Gastrocnemius medialis (tissue), 4 donors: ENCODE measurements around the gene NELFB.

Experiments
- POLR2A ChIP-seq, 2 donors: fragments of 450-650 bp; IDR thresholded peaks; one replicate each; pipeline ENCODE4 v1.6.1; 2017; ENCODE audit warnings: antibody characterized with exemption in 2 of 2, mild to moderate bottlenecking in 2 of 2, moderate library complexity in 2 of 2
- TF ChIP-seq, protein P1 (sequence below), 5 experiments: fragments of 450-650 bp in 3 of 5; fragments of 200-600 bp in 2 of 5; sonication (generic) in 2 of 5; IDR thresholded peaks in 4 of 5; conservative IDR thresholded peaks in 1 of 5; 1 replicate in 4 of 5; 2 replicates in 1 of 5; pipeline ENCODE4 v1.5.1; 2016 to 2019; ENCODE audit warnings: antibody characterized with exemption in 5 of 5, mild to moderate bottlenecking in 3 of 5, moderate library complexity in 3 of 5

- TF ChIP-seq, protein P1, sequence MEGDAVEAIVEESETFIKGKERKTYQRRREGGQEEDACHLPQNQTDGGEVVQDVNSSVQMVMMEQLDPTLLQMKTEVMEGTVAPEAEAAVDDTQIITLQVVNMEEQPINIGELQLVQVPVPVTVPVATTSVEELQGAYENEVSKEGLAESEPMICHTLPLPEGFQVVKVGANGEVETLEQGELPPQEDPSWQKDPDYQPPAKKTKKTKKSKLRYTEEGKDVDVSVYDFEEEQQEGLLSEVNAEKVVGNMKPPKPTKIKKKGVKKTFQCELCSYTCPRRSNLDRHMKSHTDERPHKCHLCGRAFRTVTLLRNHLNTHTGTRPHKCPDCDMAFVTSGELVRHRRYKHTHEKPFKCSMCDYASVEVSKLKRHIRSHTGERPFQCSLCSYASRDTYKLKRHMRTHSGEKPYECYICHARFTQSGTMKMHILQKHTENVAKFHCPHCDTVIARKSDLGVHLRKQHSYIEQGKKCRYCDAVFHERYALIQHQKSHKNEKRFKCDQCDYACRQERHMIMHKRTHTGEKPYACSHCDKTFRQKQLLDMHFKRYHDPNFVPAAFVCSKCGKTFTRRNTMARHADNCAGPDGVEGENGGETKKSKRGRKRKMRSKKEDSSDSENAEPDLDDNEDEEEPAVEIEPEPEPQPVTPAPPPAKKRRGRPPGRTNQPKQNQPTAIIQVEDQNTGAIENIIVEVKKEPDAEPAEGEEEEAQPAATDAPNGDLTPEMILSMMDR (IDR thresholded peaks at IDR 0.05 in 4 of 5, conservative IDR thresholded peaks at IDR 0.05 in 1 of 5): no peak
- no peak for TF ChIP-seq POLR2A (IDR thresholded peaks at IDR 0.05)
Measured at GRCh38 chr9:137251490-137252268, 3.4 kb upstream of the NELFB start.
